ENCODE results near the gene SGCD. TPM values are rescaled to one million over a fixed set of nuclear protein-coding genes. Genes with fewer than 3 reads are reported as not detected.

The SGCD gene
- total RNA-seq, 2 experiments from 2014 or later, result not detected

GRCh38 chr5:156802501-156802900 is 475.5 kb downstream of the SGCD start:
- Mint-ChIP-seq H3K4me3 (no peak overlapping the region), H3K36me3 (ENCODE audit: low read depth) (peaks cover 4% of the 10 kb centered on the region), H3K27me3 (peaks cover 4% of the 10 kb centered on the region), H3K4me1 (ENCODE audit: low read depth) (no peaks in the 10 kb centered on the region), H3K9me3 (peaks cover 5% of the 10 kb centered on the region), H3K27ac (no peak overlapping the region)
- ATAC-seq, result no peak
- intact Hi-C loops (cut with micrococcal nuclease), result no loop called here
- POLR2A ChIA-PET, result no interaction called here
- DNase-seq, result no peak
- CTCF ChIA-PET, result no interaction called here
- TF ChIP-seq, protein P1, sequence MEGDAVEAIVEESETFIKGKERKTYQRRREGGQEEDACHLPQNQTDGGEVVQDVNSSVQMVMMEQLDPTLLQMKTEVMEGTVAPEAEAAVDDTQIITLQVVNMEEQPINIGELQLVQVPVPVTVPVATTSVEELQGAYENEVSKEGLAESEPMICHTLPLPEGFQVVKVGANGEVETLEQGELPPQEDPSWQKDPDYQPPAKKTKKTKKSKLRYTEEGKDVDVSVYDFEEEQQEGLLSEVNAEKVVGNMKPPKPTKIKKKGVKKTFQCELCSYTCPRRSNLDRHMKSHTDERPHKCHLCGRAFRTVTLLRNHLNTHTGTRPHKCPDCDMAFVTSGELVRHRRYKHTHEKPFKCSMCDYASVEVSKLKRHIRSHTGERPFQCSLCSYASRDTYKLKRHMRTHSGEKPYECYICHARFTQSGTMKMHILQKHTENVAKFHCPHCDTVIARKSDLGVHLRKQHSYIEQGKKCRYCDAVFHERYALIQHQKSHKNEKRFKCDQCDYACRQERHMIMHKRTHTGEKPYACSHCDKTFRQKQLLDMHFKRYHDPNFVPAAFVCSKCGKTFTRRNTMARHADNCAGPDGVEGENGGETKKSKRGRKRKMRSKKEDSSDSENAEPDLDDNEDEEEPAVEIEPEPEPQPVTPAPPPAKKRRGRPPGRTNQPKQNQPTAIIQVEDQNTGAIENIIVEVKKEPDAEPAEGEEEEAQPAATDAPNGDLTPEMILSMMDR (IDR thresholded peaks at IDR 0.05), result no peak

GRCh38 chr5:156803404-156803803 is 476.4 kb downstream of the SGCD start:
- ChIA-PET POLR2A (no interaction called here), CTCF (no interaction called here)
- TF ChIP-seq, protein P1 (IDR thresholded peaks at IDR 0.05), result no peak
- no peaks in the 10 kb centered on the region for H3K4me1 Mint-ChIP-seq (ENCODE audit: low read depth)
- H3K4me3 Mint-ChIP-seq, result no peak overlapping the region
- intact Hi-C loops (cut with micrococcal nuclease), result no loop called here
- H3K9me3 Mint-ChIP-seq, result peaks cover 5% of the 10 kb centered on the region
- ATAC-seq (no peak), DNase-seq (no peak)
- peaks cover 4% of the 10 kb centered on the region for H3K27me3 Mint-ChIP-seq
- H3K27ac Mint-ChIP-seq, result no peak overlapping the region
- peaks cover 4% of the 10 kb centered on the region for H3K36me3 Mint-ChIP-seq (ENCODE audit: low read depth)

GRCh38 chr5:156812959-156813358 is 486.0 kb downstream of the SGCD start:
- Mint-ChIP-seq H3K4me3 (no peak overlapping the region), H3K27me3 (no peaks in the 10 kb centered on the region), H3K9me3 (no peaks in the 10 kb centered on the region), H3K27ac (no peak overlapping the region), H3K36me3 (ENCODE audit: low read depth) (no peaks in the 10 kb centered on the region), H3K4me1 (ENCODE audit: low read depth) (no peaks in the 10 kb centered on the region)
- TF ChIP-seq, protein P1 (IDR thresholded peaks at IDR 0.05), result no peak
- DNase-seq (no peak), ATAC-seq (no peak)
- intact Hi-C loops (cut with micrococcal nuclease), result no loop called here
- POLR2A ChIA-PET, result interaction anchor here (0.6 kb wide), 1 partner anchor 118 kb away, joined by 4 read pairs; no protein-coding TSS in a partner anchor
- CTCF ChIA-PET, result interaction anchor here (1.1 kb wide), 1 partner anchor 122 kb away, joined by 3 read pairs; no protein-coding TSS in a partner anchor

- Mint-ChIP-seq H3K27me3 (no peaks in the 10 kb centered on the region), H3K4me1 (ENCODE audit: low read depth) (no peaks in the 10 kb centered on the region), H3K36me3 (ENCODE audit: low read depth) (no peaks in the 10 kb centered on the region), H3K9me3 (no peaks in the 10 kb centered on the region), H3K27ac (no peak overlapping the region), H3K4me3 (no peak overlapping the region)
- intact Hi-C loops (cut with micrococcal nuclease), result no loop called here
- ATAC-seq (peak; percentile 78), DNase-seq (peak; percentile 61)
- CTCF ChIA-PET, result interaction anchor here (0.6 to 1.8 kb wide), 8 partner anchors 11 to 872 kb away, joined by 3 to 5 read pairs (median 4); no protein-coding TSS in a partner anchor
- TF ChIP-seq, protein P1 (IDR thresholded peaks at IDR 0.05), result no peak
- POLR2A ChIA-PET, result no interaction called here
Observed at GRCh38 chr5:156815988-156816599, 489.1 kb downstream of the SGCD start.

All from activated CD8-positive, alpha-beta T cell treated with anti-CD3 and anti-CD28 coated beads for 36 hours (primary cell).